Adipose tissue (tissue), 3 donors: ENCODE measurements around the gene LTC4S. TPM values are rescaled to one million over a fixed set of nuclear protein-coding genes. Genes with fewer than 3 reads are reported as not detected.
"Not testable (repeated sequence)": the region's sequence is repeated elsewhere in the genome, so short reads cannot be mapped to it uniquely, and the experiment has no call there.

Source experiments
- H3K27ac ChIP-seq: one replicate; pipeline ENCODE4 v1.5.1; 2013; ENCODE audit warnings: low read depth, low read length
- WGBS, 3 donors: extraction: QIAGEN DNeasy Blood & Tissue Kit; methylation state at CpG; one replicate each; pipeline ENCODE4 v1.1.7; 2013; 5-methylcytosine and 5-hydroxymethylcytosine counted together
- polyA plus RNA-seq, 3 donors: library from polyadenylated mRNA; stranded (reverse); fragments of 200-250 nt; gene quantifications; one replicate each; pipeline ENCODE4 v1.2.3, GENCODE V29; 2013
- donor health status: healthy with polysubstance abuse.
- donor health status: Bipolar disorder and iron deficiency.
- donor health status: healthy.

Gene LTC4S
- polyA plus RNA-seq, 3 donors, result 4.3 to 13.2 (median 12.8) TPM

DNA sequence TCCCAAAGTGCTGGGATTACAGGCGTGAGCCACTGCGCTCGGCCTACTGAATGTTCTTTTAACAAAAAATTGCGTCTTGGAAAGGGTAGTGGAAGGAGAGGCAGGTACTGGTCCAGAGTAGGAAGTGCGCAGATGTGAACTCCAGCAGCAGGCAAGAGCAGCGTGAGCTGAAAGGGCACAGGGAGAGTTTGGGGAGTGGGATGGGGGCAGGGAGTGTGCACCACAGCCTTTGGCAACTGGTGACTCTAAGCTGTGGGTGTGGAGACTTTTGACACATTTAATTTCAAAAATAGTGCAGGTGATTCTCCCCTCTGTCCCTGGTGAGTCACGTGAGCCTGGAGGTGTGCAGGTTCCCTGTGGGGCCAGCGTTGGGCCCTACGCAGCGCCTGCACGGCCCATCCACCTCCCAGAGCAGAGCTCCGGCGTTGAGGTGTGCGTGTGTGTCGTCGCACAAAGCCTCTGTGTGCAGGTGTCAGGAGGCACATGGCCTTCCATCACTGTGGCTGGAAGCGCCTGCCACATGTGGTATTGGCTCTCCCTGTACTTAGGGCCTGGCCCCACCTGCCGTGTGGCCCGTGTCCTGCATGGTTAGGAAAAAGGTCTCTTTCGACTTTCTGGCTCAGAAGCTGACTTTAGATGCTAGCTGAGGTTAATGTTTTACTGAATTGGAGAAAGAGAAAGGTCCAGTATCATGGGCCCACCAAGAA, 38.4 kb downstream of the LTC4S start:
- WGBS, 3 donors, result 90 to 95% (median 95%) methylated on average over 20 of the region's 20 CpGs

DNA sequence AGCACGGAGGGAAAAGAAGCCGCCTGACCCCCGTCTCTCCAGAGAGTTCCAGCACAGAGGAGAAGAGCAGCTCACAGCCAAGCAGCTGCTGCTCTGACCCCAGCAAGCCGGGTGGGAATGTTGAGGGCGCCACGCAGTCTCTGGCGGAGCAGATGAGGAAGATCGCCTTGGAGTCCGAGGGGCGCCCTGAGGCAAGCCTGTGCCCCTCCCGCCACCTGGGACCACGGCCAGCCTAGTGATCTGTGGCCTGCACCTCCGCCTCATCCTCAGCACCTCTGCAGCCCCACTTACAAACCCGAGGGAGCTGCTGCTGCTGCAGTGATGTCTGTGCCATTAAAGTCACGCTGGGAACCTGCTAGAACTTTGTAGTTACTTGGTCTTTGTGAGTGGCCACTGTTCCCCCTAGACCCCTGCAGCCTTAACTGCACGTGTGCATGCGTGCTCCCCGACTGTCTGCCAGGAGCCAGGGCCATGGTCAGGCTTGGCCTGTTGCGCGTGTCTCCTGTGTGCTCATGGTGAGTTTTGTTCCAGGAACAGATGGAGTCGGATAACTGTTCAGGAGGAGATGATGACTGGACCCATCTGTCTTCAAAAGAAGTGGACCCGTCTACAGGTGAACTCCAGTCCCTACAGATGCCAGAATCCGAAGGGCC, 39.4 kb downstream of the LTC4S start:
- WGBS, 3 donors, result 86 to 89% (median 87%) methylated on average over 23 of the region's 23 CpGs
- no peak overlapping the region for H3K27ac ChIP-seq

More for the DNA sequence above, 38.4 kb downstream of the LTC4S start:
- no peak overlapping the region for H3K27ac ChIP-seq

DNA sequence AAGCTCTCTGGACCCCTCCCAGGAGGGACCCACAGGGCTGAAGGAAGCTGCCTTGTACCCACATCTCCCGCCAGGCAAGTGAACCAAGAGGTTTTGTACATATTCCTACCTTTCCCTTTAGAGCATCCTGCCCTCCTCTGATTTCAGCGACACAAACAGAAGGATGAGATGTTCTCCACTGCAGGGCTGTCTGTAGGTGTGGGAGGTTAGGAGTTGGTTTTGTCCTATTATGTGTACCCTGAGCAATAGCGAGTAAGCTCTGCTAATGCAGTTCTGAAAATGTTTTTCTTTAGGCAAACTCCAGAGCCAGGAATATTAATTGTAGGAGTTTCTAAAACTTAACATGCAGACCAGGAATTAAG, 39.9 kb downstream of the LTC4S start:
- WGBS, 3 donors, result 98% methylated on average over 3 of the region's 3 CpGs
- no peak overlapping the region for H3K27ac ChIP-seq

DNA sequence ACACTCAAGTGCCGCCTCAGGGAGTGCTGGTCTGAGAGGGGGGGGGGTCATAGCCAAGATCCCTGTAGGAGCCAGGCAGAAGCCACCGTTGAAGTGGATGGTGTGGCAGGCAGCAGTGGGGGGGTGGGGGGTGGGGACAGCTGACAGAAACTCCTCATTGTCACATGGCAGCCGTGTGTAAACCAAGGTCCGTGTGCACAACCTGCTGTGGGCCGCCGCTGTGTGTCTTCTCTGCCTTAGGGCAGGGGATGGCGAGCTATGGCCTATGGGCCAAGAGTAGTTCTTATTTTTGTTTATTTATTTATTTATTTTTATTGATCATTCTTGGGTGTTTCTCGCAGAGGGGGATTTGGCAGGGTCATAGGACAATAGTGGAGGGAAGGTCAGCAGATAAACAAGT, 40.3 kb downstream of the LTC4S start:
- H3K27ac ChIP-seq, result no peak overlapping the region

DNA sequence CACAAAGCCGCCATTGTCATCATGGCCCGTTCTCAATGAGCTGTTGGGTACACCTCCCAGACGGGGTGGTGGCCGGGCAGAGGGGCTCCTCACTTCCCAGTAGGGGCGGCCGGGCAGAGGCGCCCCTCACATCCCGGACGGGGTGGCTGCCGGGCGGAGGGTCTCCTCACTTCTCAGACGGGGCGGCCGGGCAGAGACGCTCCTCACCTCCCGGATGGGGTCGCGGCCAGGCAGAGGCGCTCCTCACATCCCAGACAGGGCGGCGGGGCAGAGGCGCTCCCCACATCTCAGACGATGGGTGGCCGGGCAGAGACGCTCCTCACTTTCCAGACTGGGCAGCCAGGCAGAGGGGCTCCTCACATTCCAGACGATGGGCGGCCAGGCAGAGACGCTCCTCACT, 41.1 kb downstream of the LTC4S start:
- not testable (repeated sequence) for H3K27ac ChIP-seq
- WGBS, 3 donors, result 91 to 98% (median 93%) methylated on average over 10 to 21 of the region's 28 CpGs

More for the DNA sequence above, 40.3 kb downstream of the LTC4S start:
- 82 to 90% (median 86%) methylated on average over 8 of the region's 8 CpGs for WGBS, 3 donors

DNA sequence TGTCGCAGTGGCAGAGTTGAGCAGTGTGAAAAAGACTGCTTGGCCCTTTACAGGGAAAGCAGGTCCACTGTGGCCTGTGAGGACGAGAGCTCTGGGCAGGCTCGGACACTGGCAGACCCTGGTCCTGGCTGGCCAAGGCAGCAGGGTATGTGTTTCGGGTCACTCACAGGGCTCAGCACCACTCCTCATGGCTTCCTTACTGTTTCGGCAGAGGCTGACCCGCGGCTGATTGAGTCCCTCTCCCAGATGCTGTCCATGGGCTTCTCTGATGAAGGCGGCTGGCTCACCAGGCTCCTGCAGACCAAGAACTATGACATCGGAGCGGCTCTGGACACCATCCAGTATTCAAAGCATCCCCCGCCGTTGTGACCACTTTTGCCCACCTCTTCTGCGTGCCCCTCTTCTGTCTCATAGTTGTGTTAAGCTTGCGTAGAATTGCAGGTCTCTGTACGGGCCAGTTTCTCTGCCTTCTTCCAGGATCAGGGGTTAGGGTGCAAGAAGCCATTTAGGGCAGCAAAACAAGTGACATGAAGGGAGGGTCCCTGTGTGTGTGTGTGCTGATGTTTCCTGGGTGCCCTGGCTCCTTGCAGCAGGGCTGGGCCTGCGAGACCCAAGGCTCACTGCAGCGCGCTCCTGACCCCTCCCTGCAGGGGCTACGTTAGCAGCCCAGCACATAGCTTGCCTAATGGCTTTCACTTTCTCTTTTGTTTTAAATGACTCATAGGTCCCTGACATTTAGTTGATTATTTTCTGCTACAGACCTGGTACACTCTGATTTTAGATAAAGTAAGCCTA, 42.6 kb downstream of the LTC4S start:
- no peak overlapping the region for H3K27ac ChIP-seq
- WGBS, 3 donors, result 83 to 85% (median 84%) methylated on average over 18 to 19 of the region's 19 CpGs

GRCh38 chr5:179837076-179838011, 43.6 kb downstream of the LTC4S start:
- 86 to 90% (median 87%) methylated on average over 15 of the region's 15 CpGs for WGBS, 3 donors
- H3K27ac ChIP-seq, result no peak overlapping the region

DNA sequence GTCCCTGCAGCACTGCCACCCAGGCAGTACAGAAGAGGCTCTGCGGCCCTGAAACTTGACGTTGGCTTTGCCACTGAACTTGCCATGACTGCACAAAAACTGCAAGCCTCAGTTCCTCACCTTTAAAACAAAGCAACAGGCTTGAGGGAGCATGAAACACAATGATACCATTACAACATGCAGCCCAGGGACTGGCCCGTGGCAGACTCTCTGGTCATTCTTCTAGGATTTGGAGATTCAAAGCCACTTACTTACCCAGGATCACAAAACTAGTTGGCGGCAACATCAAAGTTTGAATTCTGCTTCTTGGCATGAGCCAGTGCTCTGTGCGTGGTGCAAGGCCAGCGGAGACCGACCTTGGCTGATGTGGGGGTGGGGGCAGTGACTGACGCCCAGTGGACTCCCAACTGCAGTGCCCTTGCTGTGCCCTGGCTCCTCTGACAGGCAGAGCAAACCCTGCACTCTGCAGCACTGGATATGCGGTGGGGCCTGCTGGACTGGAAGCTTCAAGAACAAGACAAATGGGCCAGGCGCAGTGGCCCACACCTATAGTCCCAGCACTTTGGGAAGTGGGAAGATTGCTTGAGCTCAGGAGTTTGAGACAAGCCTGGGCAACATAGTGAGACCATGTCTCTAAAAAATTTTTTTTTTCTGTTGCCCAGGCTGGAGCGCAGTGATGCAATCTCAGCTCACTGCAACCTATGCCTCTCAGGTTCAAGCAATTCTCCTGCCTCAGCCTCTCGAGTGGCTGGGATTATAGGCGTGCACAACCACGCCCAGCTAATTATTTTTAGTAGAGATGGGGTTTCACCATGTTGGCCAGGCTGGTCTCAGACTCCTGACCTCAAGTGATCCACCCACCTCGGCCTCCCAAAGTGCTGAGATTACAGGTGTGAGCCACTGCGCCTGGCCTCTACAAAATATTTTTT, 45.8 kb downstream of the LTC4S start:
- 58 to 86% (median 80%) methylated on average over 16 of the region's 16 CpGs for WGBS, 3 donors
- H3K27ac ChIP-seq, result no peak overlapping the region

DNA sequence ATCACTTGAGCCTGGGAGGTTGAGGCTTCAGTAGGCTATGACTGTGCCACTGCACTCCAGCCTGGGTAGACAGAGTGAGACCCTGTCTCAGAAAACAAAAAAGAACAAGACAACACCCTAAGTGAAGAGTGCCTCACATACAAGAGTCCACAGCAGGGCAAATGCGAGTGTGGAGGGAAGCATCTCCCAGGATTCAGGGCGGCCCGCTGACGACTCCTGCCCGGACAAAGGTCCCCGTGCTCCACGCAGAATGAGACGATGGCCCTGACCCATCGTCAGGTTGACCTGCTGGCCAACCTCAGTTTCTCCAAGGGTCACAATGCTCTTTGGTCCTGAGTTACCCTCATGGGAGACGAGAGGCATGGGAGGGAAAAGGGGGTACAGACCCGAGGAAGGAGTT, 46.5 kb downstream of the LTC4S start:
- H3K27ac ChIP-seq, result no peak overlapping the region
- WGBS, 3 donors, result 91 to 95% (median 94%) methylated on average over 11 of the region's 11 CpGs

GRCh38 chr5:179840766-179841165, 47.0 kb downstream of the LTC4S start:
- WGBS, 3 donors, result 88 to 89% (median 89%) methylated on average over 17 of the region's 17 CpGs
- H3K27ac ChIP-seq, result no peak overlapping the region

- WGBS, 3 donors, result 56 to 96% (median 92%) methylated on average over 9 of the region's 9 CpGs
- H3K27ac ChIP-seq, result no peak overlapping the region
These were observed 47.8 kb downstream of the LTC4S start for GRCh38 chr5:179841621-179842020.

Other genes starting within 250 kb of the LTC4S start
- 10 to 100 TPM; 19.5 to 37.0 (median 25.5) TPM for gene RUFY1, start 243.4 kb upstream of the LTC4S start, polyA plus RNA-seq
- gene HNRNPH1, start 170.3 kb upstream of the LTC4S start, polyA plus RNA-seq, result 100 to 1,000 TPM; 187 to 231 (median 195) TPM
- under 1 TPM in 1 of 3 donors, not detected in 2; 0.25 TPM for gene CBY3, start 113.0 kb upstream of the LTC4S start, polyA plus RNA-seq
- gene CANX, start 95.0 kb upstream of the LTC4S start, polyA plus RNA-seq, result 100 to 1,000 TPM; 123 to 139 (median 135) TPM
- gene MAML1, start 61.2 kb upstream of the LTC4S start, polyA plus RNA-seq, result 10 to 100 TPM in 2 of 3 donors, 1 to 10 TPM in 1; 8.9 to 12.9 (median 10.0) TPM
- gene MGAT4B, start 12.9 kb downstream of the LTC4S start, polyA plus RNA-seq, result 10 to 100 TPM; 39.5 to 62.5 (median 45.0) TPM
- 100 to 1,000 TPM; 149 to 259 (median 177) TPM for gene SQSTM1, start 26.9 kb downstream of the LTC4S start, polyA plus RNA-seq
- gene MRNIP, start 64.8 kb downstream of the LTC4S start, polyA plus RNA-seq, result 10 to 100 TPM; 20.4 to 22.4 (median 21.7) TPM
- gene TBC1D9B, start 113.9 kb downstream of the LTC4S start, polyA plus RNA-seq, result 10 to 100 TPM; 49.1 to 82.3 (median 80.3) TPM